ENCODE data around the gene SAMD14. TPM values are rescaled to one million over a fixed set of nuclear protein-coding genes. Genes with fewer than 3 reads are reported as not detected.

Gene SAMD14
- total and polyA plus RNA-seq, 10 of the 15 experiments (the other 5 are each of a cell fraction or from before 2014, with no cell fraction given): 0.06 to 1.7 (median 0.25) TPM; not detected in 3

DNA sequence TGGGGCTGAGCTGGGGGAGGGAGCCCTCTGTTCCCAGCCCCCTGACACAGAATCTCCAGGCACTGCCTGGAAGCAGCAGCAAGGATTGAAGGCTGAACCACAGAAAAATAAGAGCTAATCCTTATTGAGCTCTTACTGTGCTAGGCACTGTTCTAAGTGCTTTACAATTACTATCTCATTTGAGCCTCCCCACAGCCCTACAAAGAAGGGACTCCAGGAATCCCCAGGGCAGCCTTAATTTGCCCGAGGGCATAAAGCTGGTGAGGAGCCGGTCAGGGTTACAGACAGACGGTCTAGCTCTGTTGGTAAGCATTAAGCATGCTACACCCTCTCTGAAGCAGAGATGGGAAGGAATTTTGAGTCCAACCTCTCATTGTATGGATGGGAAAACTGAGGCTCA lies 7.0 kb downstream of the SAMD14 start (continued):
- TF ChIP-seq, protein P1, sequence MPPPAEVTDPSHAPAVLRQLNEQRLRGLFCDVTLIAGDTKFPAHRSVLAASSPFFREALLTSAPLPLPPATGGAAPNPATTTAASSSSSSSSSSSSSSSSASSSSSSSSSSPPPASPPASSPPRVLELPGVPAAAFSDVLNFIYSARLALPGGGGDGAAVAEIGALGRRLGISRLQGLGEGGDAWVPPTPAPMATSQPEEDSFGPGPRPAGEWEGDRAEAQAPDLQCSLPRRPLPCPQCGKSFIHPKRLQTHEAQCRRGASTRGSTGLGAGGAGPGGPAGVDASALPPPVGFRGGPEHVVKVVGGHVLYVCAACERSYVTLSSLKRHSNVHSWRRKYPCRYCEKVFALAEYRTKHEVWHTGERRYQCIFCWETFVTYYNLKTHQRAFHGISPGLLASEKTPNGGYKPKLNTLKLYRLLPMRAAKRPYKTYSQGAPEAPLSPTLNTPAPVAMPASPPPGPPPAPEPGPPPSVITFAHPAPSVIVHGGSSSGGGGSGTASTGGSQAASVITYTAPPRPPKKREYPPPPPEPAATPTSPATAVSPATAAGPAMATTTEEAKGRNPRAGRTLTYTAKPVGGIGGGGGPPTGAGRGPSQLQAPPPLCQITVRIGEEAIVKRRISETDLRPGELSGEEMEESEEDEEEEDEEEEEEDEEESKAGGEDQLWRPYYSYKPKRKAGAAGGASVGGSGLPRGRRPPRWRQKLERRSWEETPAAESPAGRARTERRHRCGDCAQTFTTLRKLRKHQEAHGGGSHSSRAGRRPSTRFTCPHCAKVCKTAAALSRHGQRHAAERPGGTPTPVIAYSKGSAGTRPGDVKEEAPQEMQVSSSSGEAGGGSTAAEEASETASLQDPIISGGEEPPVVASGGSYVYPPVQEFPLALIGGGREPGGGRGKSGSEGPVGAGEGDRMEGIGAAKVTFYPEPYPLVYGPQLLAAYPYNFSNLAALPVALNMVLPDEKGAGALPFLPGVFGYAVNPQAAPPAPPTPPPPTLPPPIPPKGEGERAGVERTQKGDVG (CRISPR knock-in tag; IDR thresholded peaks at IDR 0.05): no peak
- TF ChIP-seq ETV6 (conservative IDR thresholded peaks at IDR 0.05 in 1 of 2, IDR thresholded peaks at IDR 0.05 in 1 of 2; ENCODE audit: borderline replicate concordance in 1 of 2, low read depth in 1 of 2) (no peak), SREBF2 (IDR thresholded peaks at IDR 0.05; ENCODE audit: low read length) (no peak), FOS (IDR thresholded peaks at IDR 0.05; ENCODE audit: borderline replicate concordance, extremely low read depth, insufficient read length) (no peak), BRCA1 (IDR thresholded peaks at IDR 0.05; ENCODE audit: low read depth, low read length) (no peak), NFYB (IDR thresholded peaks at IDR 0.05; ENCODE audit: insufficient read depth, low read depth, low read length) (no peak), NR2F1 (conservative IDR thresholded peaks at IDR 0.05) (no peak), IKZF1 (conservative IDR thresholded peaks at IDR 0.05) (no peak), IKZF2 (IDR thresholded peaks at IDR 0.05) (no peak), FOXK2 (IDR thresholded peaks at IDR 0.05) (no peak), PML (IDR thresholded peaks at IDR 0.05; ENCODE audit: low read length) (no peak), HDAC2 (IDR thresholded peaks at IDR 0.05) (no peak), SMC3 (IDR thresholded peaks at IDR 0.05; ENCODE audit: borderline replicate concordance, low read length) (no peak), CHD4 (IDR thresholded peaks at IDR 0.05) (no peak)

Data from GM12878 (cell line).